PC-3 (cell line): ENCODE results near the gene TNFRSF12A. TPM values are rescaled to one million over a fixed set of nuclear protein-coding genes. Genes with fewer than 3 reads are reported as not detected.
"Not testable (repeated sequence)": the region's sequence is repeated elsewhere in the genome, so short reads cannot be mapped to it uniquely, and the experiment has no call there.

Source experiments
- ATAC-seq: fragments of 200-7000 bp; cut with Tn5 transposase; 2 replicates; pipeline ENCODE4 v1.9.1; 2020; ENCODE audit warnings: mild to moderate bottlenecking, moderate library complexity
- BruUV-seq: library from RNA; stranded (reverse); fragments of 400-500 nt; replicated peaks from 2 replicates; lab custom pipeline; 2021; lab: Mats Ljungman, UMichigan
- CTCF ChIA-PET: fragments of 300-600 bp; sonication (Branson Sonifier 250); formaldehyde crosslinking; loops from one replicate; lab custom pipeline; 2022; ENCODE audit warnings: antibody characterized with exemption; lab: Charles Lee
- POLR2A ChIA-PET: fragments of 300-600 bp; sonication (Branson Sonifier 250); formaldehyde crosslinking; loops from one replicate; lab custom pipeline; 2022; ENCODE audit warnings: antibody characterized with exemption; ENCODE audit not compliant: unreplicated experiment; lab: Charles Lee
- DNase-seq: peaks from one replicate; pipeline ENCODE4 v3.0.0-alpha.2; 2015
- H2AFZ ChIP-seq: fragments of 300-600 bp; sonication (generic); 2 replicates; pipeline ENCODE4 v1.6.0; 2016; ENCODE audit warnings: antibody characterized with exemption, low read length
- H3F3A ChIP-seq: fragments of 300-600 bp; sonication (generic); one replicate; pipeline ENCODE4 v1.6.0; 2017; ENCODE audit warnings: antibody characterized with exemption, low read length, control low read depth, mild to moderate bottlenecking; ENCODE audit not compliant: unreplicated experiment
- H3K27ac ChIP-seq: fragments of 300-600 bp; sonication (generic); 2 replicates; pipeline ENCODE4 v1.5.1; 2016; ENCODE audit warnings: mild to moderate bottlenecking, low read length
- H3K27me3 ChIP-seq: fragments of 300-600 bp; sonication (generic); 2 replicates; pipeline ENCODE4 v1.6.1; 2016; ENCODE audit warnings: low read length, mixed read lengths
- H3K36me3 ChIP-seq: fragments of 300-600 bp; sonication (generic); 2 replicates; pipeline ENCODE4 v1.6.1; 2016; ENCODE audit warnings: low read depth, mixed run types, low read length, mixed read lengths
- H3K4me1 ChIP-seq: fragments of 300-600 bp; sonication (generic); 2 replicates; pipeline ENCODE4 v1.5.1; 2016; ENCODE audit warnings: low read length; ENCODE audit not compliant: insufficient read depth
- H3K4me2 ChIP-seq: fragments of 300-600 bp; sonication (generic); 2 replicates; pipeline ENCODE4 v1.6.0; 2016; ENCODE audit warnings: low read length
- H3K4me3 ChIP-seq: fragments of 300-600 bp; sonication (generic); 2 replicates; pipeline ENCODE4 v1.5.1; 2016; ENCODE audit warnings: mild to moderate bottlenecking, low read length, mixed read lengths
- H3K79me2 ChIP-seq: fragments of 300-600 bp; sonication (generic); 2 replicates; pipeline ENCODE4 v1.6.1; 2017; ENCODE audit warnings: low read length, mixed read lengths
- H3K9ac ChIP-seq: fragments of 300-600 bp; sonication (generic); 2 replicates; pipeline ENCODE4 v1.6.0; 2016; ENCODE audit warnings: mild to moderate bottlenecking, low read length
- H3K9me2 ChIP-seq: fragments of 300-600 bp; sonication (generic); replicated peaks from 2 replicates; pipeline ENCODE4 v1.6.1; 2016; ENCODE audit warnings: mixed run types, low read length, mixed read lengths
- H3K9me3 ChIP-seq: fragments of 300-600 bp; sonication (generic); 2 replicates; pipeline ENCODE4 v1.6.1; 2016; ENCODE audit warnings: low read length, mixed read lengths
- H4K20me1 ChIP-seq: fragments of 300-600 bp; sonication (generic); 2 replicates; pipeline ENCODE4 v1.6.1; 2016; ENCODE audit warnings: low read length, mixed read lengths
- CTCF ChIP-seq: fragments of 300-600 bp; sonication (generic); conservative IDR thresholded peaks from 2 replicates; pipeline ENCODE4 v1.5.1; 2017; ENCODE audit warnings: antibody characterized with exemption, low read depth, mild to moderate bottlenecking, low read length
- EZH2 ChIP-seq: fragments of 300-600 bp; sonication (generic); IDR thresholded peaks from one replicate; pipeline ENCODE4 v1.6.1; 2017; ENCODE audit warnings: antibody characterized with exemption, mild to moderate bottlenecking, low read length; ENCODE audit not compliant: unreplicated experiment
- EZH2phosphoT487 ChIP-seq: fragments of 300-600 bp; sonication (generic); IDR thresholded peaks from 2 replicates; pipeline ENCODE4 v1.6.1; 2018; ENCODE audit warnings: mild to moderate bottlenecking, antibody characterized with exemption, low read length, borderline replicate concordance
- intact Hi-C: fragments of 100-400 bp; cut with micrococcal nuclease; formaldehyde crosslinking; loops from 2 replicates; pipeline ENCODE4 v1.9.0; 2023
- total RNA-seq: library from RNA; depleted of rRNA; stranded (reverse); fragments of >200 nt; gene quantifications from 2 replicates; pipeline ENCODE4 v1.2.3, GENCODE V29; 2014

The TNFRSF12A gene
- total RNA-seq, 1 experiment from 2014 or later: 713 TPM

- Histone ChIP-seq H3K4me3 (no peak overlapping the region), H3K27me3 (peaks cover 3% of the 10 kb centered on the region; the same call in 1 of the 2 replicates), H3K4me2 (no peak overlapping the region), H3K27ac (no peak overlapping the region), H4K20me1 (no peaks in the 10 kb centered on the region), H3K79me2 (no peaks in the 10 kb centered on the region), H3K9ac (no peak overlapping the region), H3K9me2 (no peaks in the 10 kb centered on the region), H3K4me1 (no peaks in the 10 kb centered on the region), H2AFZ (no peak overlapping the region), H3F3A (no peaks in the 10 kb centered on the region), H3K9me3 (no peaks in the 10 kb centered on the region), H3K36me3 (no peaks in the 10 kb centered on the region)
- no TSS peak for BruUV-seq
- ChIA-PET CTCF (no interaction called here), POLR2A (no interaction called here)
- ATAC-seq (no peak), DNase-seq (no peak)
- intact Hi-C loops: no loop called here
- TF ChIP-seq CTCF: no peak
These were observed 30.3 kb downstream of the TNFRSF12A start for GRCh38 chr16:3050487-3050886.

GRCh38 chr16:3051009-3051408 is 30.8 kb downstream of the TNFRSF12A start:
- ATAC-seq (no peak), DNase-seq (no peak)
- no peak overlapping the region for H2AFZ ChIP-seq
- H3K9ac ChIP-seq: no peak overlapping the region
- no peaks in the 10 kb centered on the region for H3K4me1 ChIP-seq
- no peak overlapping the region for H3K4me3 ChIP-seq
- no TSS peak for BruUV-seq
- H3K4me2 ChIP-seq: no peak overlapping the region
- peaks cover 3% of the 10 kb centered on the region; the same call in 1 of the 2 replicates for H3K27me3 ChIP-seq
- no peak for TF ChIP-seq EZH2phosphoT487
- no peak overlapping the region for H3K27ac ChIP-seq
- H3K36me3 ChIP-seq: no peaks in the 10 kb centered on the region
- ChIA-PET POLR2A (no interaction called here), CTCF (no interaction called here)
- intact Hi-C loops: no loop called here
- H3K9me3 ChIP-seq: no peaks in the 10 kb centered on the region
- no peaks in the 10 kb centered on the region for H4K20me1 ChIP-seq
- H3F3A ChIP-seq: no peaks in the 10 kb centered on the region
- no peaks in the 10 kb centered on the region for H3K79me2 ChIP-seq
- no peaks in the 10 kb centered on the region for H3K9me2 ChIP-seq

- ChIA-PET CTCF (no interaction called here), POLR2A (no interaction called here)
- no peak for TF ChIP-seq CTCF
- no peak for TF ChIP-seq EZH2
- no peak for TF ChIP-seq EZH2phosphoT487
- H3F3A ChIP-seq: no peaks in the 10 kb centered on the region
- no peaks in the 10 kb centered on the region for H3K36me3 ChIP-seq
- H3K9me3 ChIP-seq: no peaks in the 10 kb centered on the region
- no peak overlapping the region for H3K9ac ChIP-seq
- H3K9me2 ChIP-seq: no peaks in the 10 kb centered on the region
- no TSS peak for BruUV-seq
- no peak overlapping the region for H2AFZ ChIP-seq
- no peaks in the 10 kb centered on the region for H4K20me1 ChIP-seq
- no peak overlapping the region for H3K4me3 ChIP-seq
- H3K4me1 ChIP-seq: no peaks in the 10 kb centered on the region
- intact Hi-C loops: no loop called here
- H3K27ac ChIP-seq: no peak overlapping the region
- DNase-seq (no peak), ATAC-seq (no peak)
- H3K4me2 ChIP-seq: no peak overlapping the region
- peaks cover 3% of the 10 kb centered on the region; the same call in 1 of the 2 replicates for H3K27me3 ChIP-seq
- no peaks in the 10 kb centered on the region for H3K79me2 ChIP-seq
These were observed 31.3 kb downstream of the TNFRSF12A start for GRCh38 chr16:3051494-3051893.

GRCh38 chr16:3052571-3053329 is 32.6 kb downstream of the TNFRSF12A start:
- H2AFZ ChIP-seq, H4K20me1 ChIP-seq, H3F3A ChIP-seq, H3K79me2 ChIP-seq, H3K9me2 ChIP-seq, POLR2A ChIA-PET, BruUV-seq, H3K4me1 ChIP-seq, ATAC-seq, CTCF ChIA-PET, H3K9me3 ChIP-seq, H3K27me3 ChIP-seq, intact Hi-C loops, DNase-seq, H3K9ac ChIP-seq, H3K36me3 ChIP-seq, H3K27ac ChIP-seq, H3K4me3 ChIP-seq, H3K4me2 ChIP-seq: not testable (repeated sequence)

- H3K79me2 ChIP-seq, CTCF ChIA-PET, intact Hi-C loops, H3K27me3 ChIP-seq, H3K4me1 ChIP-seq, H3K9ac ChIP-seq, H3F3A ChIP-seq, H3K4me2 ChIP-seq, ATAC-seq, H3K27ac ChIP-seq, H2AFZ ChIP-seq, H4K20me1 ChIP-seq, POLR2A ChIA-PET, H3K9me2 ChIP-seq, H3K36me3 ChIP-seq, H3K4me3 ChIP-seq, BruUV-seq, DNase-seq, H3K9me3 ChIP-seq: not testable (repeated sequence)
These were observed 33.2 kb downstream of the TNFRSF12A start for GRCh38 chr16:3053330-3053710.
